Fibroblast of the conjunctiva (primary cell): ENCODE data around the gene PAPPA2.

Experiments used
- DNase-seq: peaks from one replicate; pipeline ENCODE4 v3.0.0-alpha.2; 2010; ENCODE audit warnings: low read depth

The PAPPA2 gene

GRCh38 chr1:176501599-176501998, 38.6 kb downstream of the PAPPA2 start:
- DNase-seq: no peak

GRCh38 chr1:176504848-176505553, 42.0 kb downstream of the PAPPA2 start:
- no peak for DNase-seq

- DNase-seq: no peak
Measured at GRCh38 chr1:176512966-176513365, 50.0 kb downstream of the PAPPA2 start.

GRCh38 chr1:176515310-176515709, 52.3 kb downstream of the PAPPA2 start:
- no peak for DNase-seq

- no peak for DNase-seq
Measured at GRCh38 chr1:176517484-176517883, 54.5 kb downstream of the PAPPA2 start.

- DNase-seq: no peak
Measured at GRCh38 chr1:176521211-176521610, 58.2 kb downstream of the PAPPA2 start.

GRCh38 chr1:176522310-176522845, 59.4 kb downstream of the PAPPA2 start:
- DNase-seq: no peak

GRCh38 chr1:176529395-176530090, 66.6 kb downstream of the PAPPA2 start:
- no peak for DNase-seq

GRCh38 chr1:176531036-176531435, 68.1 kb downstream of the PAPPA2 start:
- DNase-seq: no peak

- no peak for DNase-seq
Measured at GRCh38 chr1:176531921-176532897, 69.2 kb downstream of the PAPPA2 start.

- DNase-seq: no peak
Measured at GRCh38 chr1:176533020-176533419, 70.0 kb downstream of the PAPPA2 start.

GRCh38 chr1:176536588-176536987, 73.6 kb downstream of the PAPPA2 start:
- no peak for DNase-seq

GRCh38 chr1:176539018-176539417, 76.0 kb downstream of the PAPPA2 start:
- DNase-seq: no peak

- DNase-seq: no peak
Measured at GRCh38 chr1:176540428-176540827, 77.5 kb downstream of the PAPPA2 start.

GRCh38 chr1:176541663-176542062, 78.7 kb downstream of the PAPPA2 start:
- no peak for DNase-seq

- DNase-seq: no peak
Measured at GRCh38 chr1:176542352-176542751, 79.4 kb downstream of the PAPPA2 start.

- no peak for DNase-seq
Measured at GRCh38 chr1:176543360-176544129, 80.6 kb downstream of the PAPPA2 start.

- DNase-seq: no peak
Measured at GRCh38 chr1:176545034-176545639, 82.2 kb downstream of the PAPPA2 start.

- no peak for DNase-seq
Measured at GRCh38 chr1:176546825-176547224, 83.8 kb downstream of the PAPPA2 start.

GRCh38 chr1:176551146-176551545, 88.2 kb downstream of the PAPPA2 start:
- no peak for DNase-seq
